M059J (cell line): ENCODE measurements around the gene RBM15. TPM values are rescaled to one million over a fixed set of nuclear protein-coding genes. Genes with fewer than 3 reads are reported as not detected.

Source experiments
- DNase-seq: peaks from one replicate; pipeline ENCODE4 v3.0.0-alpha.2; 2012; ENCODE audit warnings: low read depth
- total RNA-seq: library from RNA; depleted of rRNA; stranded (reverse); fragments of >200 nt; shearing (Covaris generic); gene quantifications from 2 replicates; pipeline ENCODE4 v1.2.3, GENCODE V29; 2014; rRNA removed

The RBM15 gene, protein sequence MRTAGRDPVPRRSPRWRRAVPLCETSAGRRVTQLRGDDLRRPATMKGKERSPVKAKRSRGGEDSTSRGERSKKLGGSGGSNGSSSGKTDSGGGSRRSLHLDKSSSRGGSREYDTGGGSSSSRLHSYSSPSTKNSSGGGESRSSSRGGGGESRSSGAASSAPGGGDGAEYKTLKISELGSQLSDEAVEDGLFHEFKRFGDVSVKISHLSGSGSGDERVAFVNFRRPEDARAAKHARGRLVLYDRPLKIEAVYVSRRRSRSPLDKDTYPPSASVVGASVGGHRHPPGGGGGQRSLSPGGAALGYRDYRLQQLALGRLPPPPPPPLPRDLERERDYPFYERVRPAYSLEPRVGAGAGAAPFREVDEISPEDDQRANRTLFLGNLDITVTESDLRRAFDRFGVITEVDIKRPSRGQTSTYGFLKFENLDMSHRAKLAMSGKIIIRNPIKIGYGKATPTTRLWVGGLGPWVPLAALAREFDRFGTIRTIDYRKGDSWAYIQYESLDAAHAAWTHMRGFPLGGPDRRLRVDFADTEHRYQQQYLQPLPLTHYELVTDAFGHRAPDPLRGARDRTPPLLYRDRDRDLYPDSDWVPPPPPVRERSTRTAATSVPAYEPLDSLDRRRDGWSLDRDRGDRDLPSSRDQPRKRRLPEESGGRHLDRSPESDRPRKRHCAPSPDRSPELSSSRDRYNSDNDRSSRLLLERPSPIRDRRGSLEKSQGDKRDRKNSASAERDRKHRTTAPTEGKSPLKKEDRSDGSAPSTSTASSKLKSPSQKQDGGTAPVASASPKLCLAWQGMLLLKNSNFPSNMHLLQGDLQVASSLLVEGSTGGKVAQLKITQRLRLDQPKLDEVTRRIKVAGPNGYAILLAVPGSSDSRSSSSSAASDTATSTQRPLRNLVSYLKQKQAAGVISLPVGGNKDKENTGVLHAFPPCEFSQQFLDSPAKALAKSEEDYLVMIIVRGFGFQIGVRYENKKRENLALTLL
- 20.9 and 35.8 TPM in 2 replicates for total RNA-seq

DNA sequence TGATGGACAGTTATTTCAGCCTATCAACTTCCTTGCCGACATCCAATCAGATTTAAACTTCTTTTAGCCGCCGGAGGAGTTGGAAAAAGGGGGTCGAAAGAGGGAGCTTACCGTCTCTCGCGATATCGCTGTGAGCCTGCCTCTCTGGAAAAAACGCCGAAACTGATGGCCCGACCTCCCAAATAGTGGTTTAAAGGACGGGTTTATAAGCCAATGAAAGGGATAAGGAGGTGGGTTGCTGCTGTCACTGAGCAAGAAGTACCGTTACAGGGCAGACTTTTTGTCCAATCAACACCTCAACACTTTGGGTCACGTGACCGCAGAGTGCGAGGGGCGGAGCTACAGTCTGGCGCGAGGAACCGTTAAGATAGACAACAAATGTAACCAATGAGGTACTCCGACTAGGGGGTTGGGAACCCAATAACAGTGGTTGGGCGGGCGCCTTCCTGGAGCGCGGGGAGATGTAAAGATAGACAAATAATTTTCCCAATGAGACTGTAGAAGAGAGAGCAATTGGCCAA lies at the start of gene RBM15:
TSS of gene RBM15 (plus strand) at position 492 of the 521 bp plus-strand sequence. CDS start at position 521, 29 bp downstream.
- peak; percentile 100 for DNase-seq

DNA sequence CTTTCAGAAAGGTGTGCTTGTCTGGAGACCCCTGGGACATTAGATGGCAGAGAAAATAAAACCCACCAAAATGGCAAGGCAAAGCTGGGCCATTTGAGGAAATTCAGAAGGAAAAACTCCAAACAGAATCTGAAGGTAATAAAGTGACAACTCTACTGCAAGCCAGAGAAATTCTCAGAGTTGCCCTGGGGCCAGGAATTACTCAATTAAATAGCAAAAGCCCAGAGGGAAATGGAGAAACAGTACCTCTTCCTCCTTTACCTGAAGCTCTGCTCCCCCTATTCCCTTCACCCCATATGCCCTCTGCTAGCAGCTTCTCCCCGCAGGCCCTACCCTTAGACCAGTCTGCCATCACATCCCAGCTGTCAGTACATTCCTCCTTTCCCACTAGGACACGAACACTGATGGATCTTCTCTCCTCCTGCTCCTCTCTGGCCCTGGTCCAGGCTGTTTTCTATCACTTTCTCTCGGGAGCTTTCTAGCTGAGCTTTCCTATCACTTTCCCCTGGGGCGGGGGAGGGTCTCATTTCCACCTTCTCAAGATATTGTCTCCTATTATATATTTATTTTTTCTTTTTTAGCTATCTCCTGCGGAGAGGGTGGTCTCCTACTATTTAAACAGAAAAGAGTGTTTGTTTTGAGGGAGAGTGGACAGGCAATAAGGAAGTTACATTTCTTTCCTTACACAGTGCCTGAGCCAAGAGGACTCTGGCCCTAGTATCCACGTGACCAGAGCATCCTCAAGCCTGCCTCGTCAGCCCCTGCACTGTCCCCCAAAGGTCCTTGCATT lies 47.7 kb upstream of the RBM15 start:
- DNase-seq, result peak; percentile 22

DNA sequence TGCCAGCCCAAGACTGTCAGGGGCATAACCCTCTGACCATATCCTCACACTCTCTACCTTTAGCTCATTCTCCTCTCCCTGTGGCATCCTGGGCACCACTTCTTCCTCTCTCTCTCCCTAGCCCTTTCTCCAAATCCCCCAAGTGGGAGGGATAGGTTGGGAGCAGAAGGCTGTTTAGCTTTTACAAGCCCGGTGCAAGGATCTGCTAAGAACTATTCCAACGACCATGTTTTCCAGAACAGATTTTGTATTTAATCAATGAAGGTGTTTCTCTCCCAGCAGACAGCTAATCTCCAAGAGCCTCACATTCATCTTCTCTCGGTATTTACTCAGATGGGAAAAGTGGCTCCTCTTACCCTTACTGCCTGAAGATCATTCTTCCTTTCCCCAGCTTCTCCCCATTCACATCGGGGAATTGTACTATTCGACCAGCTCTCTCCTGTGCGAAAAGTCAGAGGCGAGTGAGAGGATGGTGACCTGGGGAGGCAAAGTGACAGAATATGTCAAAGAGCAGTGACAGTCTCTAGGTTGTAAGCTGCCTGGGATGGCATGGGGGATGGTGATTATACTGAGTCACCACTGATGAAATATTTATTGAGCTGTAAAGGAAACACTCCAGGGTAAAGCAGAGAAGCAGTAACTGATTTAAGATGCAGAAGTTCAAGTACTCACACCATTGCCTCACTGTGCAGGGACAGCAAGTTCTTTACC lies 47.0 kb upstream of the RBM15 start:
- DNase-seq, result peak; percentile 54

DNA sequence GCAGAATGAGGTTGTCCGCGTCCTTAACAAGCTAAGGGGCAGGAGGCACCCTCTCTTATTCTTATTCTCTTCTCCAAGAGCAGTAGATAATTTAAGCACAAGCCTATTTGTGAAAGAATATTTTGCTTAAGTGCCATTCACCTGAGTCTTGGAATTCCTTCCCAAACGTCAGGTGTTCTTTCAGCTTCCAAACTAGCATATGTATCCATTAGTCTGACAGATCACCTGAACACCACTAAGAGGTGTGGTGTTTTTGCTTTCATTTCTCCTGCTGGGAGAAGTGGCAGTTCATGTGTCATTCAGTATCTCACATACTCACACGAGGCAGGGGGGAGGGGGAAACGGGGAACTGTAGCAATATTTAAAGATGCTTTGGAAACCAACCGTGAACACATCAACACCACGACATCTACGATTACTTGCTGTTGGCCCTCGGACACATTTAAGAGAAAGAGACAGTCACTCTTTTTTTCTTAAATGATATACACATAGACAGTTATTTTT lies 45.5 kb upstream of the RBM15 start:
- DNase-seq, result no peak

DNA sequence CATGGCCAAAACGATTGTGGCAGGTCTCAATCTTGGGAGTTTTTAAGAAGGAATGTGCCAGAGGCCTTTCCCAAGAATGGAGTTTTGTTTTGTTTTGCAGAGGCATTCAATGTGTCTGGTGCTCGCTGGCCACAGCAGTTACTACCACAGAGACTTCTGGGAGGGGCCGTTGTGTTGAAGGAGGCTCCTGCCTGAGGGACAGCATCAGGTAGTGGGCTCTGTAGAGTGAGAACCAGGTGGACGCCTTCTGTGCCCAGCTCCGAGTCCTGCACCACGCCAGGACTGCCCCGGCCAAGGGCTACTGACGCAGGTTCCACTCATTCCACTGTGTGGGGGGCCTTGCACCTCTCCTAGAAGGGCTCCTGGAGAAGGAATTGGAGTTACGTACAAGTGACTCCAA lies 44.9 kb upstream of the RBM15 start:
- DNase-seq, result no peak

DNA sequence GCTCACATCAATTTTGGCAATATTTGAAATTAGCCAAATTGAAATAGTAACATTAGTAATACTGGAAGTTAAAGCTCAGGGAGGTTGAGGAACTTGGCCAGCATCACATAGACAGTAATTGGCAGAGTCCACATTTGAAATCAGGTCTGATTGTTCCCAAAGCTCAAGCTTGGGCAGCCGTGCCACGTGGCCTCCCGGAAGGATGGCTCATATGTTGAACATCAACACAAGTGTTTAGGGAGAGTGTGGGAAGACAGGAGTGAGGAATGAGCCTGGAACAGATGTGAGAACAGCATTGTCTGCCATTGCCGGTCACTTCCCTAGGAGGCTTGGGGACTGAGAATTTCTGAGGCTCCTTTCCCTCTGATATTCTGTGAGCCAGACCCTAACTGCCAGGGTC lies 40.2 kb upstream of the RBM15 start:
- no peak for DNase-seq

DNA sequence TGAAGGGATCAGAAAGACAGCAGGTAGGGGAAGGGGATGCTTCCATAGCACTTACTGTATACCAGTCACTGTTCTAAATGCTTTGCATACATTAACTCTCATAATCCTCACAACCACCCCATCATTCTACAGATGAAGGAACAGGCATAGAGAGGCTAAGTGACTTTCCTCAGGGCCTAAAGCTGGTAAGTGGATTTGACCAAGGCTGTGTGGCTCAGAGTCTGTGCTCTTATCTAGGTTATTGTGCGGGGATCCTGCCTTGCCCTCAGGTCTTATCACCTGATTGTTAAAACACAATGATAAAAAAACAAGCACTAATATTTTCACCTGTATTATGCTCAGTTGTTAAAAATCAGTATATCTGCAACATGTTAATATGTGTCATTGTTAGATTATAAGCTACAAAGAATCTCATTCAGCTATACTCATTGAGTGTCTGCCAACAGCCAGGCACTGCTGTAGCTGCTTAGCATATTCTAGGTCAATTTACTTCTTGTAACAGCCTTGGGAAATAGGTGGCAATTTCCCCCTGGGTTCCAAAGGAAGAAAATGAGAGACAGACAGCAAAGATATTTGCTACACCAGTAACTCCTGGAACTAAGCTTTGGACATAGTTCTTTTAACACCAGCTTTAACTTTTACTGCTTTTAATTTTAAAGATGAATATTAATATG lies 38.6 kb upstream of the RBM15 start:
- DNase-seq, result no peak

DNA sequence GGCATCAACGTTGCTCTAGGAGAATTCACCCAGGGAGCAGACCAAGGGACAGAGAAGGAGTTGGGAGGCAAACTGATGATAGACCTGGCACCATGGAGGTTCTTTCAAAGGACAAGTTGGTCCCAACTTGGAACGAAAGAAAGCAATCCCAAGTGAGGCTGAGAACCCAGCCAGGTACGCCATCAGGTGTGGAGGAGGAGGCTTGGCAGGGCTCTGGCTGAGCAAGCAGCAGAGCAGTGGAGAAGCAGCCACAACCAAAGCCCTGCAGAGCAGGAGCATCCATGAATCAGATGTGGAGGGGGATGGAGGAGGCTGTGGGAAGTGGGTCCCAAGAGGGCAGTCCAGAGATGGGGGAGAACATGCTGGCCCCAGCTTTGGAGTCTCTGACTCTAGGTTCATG lies 36.3 kb upstream of the RBM15 start:
- DNase-seq, result no peak

DNA sequence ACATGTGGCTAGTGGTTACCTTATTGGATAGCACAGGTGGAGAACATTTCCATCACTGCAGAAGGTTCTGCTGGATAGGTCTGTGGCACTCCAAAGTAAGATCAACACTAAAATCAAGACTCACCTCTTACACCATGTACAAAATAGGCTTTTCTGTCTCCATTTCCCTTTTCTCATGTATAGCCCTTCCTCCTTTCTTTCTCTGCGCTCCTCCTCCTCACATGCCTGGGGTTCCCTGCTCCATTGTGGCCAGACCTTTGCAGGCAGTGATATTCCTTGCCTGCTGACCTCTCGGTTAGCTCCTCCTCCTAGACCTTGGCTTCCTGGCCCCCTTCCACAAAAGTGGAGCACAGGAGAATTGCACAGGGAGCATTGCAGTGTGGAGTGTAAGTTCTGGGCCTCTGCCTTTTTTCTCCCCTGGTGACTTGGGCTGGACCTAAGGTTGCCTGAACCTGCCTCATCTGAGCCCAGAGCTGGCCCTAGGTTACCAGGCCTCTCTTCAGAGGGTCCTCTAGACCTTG lies 33.2 kb upstream of the RBM15 start:
- DNase-seq, result no peak

DNA sequence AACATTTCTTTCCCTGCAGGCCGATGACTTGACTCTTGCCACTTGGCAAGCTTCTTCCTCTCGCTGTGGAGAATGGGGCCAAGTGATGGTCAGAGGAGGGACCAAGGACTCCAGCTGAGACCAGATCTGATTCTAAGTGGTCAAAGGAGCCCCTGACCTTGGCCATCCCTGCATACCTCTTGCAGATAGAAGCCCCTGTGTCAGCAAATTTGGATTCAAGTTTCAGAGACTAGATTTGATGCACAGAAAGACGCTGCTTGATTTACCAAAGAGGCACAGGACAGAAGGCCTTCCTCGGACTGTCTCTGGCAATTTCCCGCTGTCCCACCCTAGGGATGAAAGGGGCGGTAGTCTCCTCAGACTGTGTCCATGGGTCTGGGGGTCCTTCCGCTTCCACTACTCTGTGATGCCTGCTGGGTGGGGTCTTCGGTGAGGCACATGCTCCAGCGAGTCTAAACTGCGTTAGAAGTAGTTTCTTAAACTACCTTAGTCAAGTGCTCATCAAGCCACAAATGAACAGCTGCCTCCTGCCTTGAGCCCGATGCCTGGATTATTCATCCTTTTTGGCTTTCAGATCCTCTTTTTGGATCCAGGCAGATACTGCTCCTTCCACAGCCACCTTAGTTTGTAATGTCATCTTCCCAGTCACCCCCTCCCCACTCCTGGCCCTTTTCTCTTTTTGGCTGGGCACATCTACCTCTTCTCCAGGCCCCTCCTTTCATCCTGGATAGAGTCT lies 31.8 kb upstream of the RBM15 start:
- no peak for DNase-seq

DNA sequence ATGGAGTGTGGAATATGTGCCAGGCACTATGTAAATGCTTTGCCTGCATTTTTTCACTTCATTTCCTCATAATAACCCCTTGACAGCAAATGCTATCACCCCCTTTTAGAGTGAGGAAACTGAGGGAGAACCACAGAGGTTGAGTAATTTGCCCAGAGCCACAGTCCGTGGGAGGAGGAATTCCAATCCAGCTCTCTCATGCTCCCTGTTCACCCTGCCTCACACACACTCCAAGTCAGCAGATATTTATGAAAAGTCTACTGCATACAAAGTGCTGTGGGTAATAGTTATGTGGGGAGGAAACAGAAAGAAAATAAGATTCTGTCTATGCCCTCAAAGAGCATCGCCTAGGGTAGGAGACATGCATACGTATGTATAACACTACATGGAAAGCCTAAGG lies 30.9 kb upstream of the RBM15 start:
- DNase-seq, result peak; percentile 46

DNA sequence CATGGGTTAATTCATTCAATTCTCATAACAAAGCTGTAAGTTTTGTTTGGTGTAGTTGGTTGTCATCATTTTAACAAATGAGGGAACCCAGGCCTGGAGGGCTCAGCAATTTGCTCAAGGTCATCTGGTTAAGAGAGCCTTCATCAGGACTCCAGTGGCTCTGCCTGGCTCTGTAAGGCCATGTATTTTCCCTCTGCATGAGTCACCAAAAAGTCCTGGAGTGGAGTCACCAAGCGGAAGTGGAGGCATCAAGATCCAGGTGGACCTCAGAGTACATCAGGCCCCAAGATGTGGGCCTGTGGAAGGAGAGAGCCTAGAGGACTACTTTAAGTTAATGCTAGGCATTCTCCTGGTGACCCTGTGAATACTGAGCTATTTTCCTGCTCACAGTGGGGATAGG lies 30.0 kb upstream of the RBM15 start:
- peak; percentile 55 for DNase-seq

DNA sequence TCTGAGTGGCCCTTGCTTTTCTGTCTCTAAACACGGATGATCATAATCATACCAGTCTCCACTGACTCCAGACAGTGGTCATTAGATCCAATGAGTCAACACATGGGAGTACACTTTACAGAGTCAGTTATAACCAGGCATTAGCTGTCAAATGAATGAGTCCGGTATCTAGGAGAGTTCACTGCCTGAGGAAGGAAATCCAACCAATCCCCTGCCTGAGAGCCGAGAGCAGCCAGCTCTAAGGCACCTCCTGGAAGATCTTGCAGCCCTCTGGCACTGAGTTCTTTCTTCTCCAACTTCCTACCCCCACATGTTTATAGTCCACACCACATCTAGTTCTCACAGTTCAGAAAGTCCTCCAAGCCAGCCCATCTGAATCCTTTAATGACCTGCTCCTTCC lies 29.4 kb upstream of the RBM15 start:
- DNase-seq, result peak; percentile 79

DNA sequence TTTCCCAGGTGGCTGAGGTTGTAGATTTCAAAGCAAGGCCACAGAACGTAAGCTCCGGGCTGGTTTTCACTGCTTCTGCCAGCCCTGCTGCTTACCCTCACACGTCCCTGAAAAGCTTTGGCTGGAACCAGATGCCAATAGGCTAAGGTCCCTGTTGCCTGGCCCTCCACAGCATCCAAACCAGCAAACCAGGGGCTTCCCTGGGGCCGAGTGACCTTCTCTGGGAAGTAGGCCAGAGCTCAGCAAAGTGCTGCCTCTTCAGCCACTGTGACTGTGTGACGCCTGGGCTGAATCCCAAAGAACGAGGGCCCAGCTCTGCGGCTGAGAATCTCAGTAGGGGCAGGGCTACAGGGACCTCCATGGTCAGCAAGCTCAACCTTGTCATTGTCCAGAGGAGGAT lies 28.9 kb upstream of the RBM15 start:
- DNase-seq, result no peak

DNA sequence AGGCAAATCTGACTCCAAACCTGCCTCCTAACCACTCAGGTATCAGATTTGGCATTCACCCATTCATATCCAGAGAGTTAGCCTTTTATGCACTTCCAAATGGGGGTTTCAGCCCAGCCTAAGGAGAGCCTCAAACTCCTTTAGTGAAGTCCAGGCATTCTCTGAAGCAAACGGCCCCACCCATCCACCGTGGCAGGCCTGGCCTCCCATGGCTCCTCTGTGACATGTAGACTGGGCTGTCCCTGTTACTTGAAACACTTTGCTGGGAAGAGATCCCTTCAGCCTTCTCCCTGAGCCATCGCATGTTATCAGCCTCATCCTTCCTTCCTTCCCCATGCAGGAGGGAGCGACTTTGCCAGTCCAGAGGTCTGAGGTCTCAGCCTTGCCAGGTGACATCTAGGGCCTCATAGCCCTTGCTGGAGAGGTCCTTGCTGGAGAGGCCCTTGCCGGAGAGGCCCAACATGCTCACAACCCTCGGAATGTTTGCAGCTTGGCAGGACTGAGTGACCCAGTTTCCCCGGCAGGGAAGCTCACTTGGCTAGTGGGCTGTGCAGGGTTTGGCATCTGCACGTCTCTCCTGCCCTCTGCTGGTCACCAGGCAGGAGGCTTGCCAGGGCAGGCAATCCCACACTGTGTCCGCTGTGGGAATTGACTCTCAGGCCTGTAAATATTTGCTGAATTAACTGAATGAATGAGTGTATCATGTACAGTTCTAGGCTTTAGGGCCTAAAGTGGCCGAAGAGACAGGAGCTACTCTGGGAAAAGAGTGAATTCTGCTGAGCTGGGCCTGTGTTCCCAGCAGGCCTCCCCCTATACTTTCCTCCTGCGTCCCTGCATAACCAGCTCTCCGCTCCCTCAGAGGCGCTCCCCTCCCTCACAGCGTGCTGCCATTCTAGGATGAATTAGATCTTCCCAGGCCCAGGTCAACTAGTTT lies 26.7 kb upstream of the RBM15 start:
- DNase-seq, result peak; percentile 61

DNA sequence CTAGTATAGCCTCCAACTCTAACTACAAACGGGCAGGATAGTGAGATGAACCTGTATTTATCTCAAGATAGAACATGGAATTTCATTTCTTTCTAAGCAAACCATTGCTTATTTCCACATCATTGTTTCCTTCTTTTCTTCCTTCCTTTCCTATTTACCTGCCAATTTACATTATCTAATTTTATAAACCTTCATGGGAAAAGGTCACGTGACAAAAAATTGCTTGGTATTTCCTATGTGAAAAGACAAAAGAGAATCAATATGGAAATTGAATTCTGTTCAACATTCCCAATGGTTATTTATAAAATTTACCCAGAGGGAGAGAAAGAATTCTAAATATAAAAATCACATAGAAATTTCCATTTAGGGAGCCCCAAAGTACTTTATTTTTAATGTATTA lies 22.4 kb upstream of the RBM15 start:
- DNase-seq, result no peak

DNA sequence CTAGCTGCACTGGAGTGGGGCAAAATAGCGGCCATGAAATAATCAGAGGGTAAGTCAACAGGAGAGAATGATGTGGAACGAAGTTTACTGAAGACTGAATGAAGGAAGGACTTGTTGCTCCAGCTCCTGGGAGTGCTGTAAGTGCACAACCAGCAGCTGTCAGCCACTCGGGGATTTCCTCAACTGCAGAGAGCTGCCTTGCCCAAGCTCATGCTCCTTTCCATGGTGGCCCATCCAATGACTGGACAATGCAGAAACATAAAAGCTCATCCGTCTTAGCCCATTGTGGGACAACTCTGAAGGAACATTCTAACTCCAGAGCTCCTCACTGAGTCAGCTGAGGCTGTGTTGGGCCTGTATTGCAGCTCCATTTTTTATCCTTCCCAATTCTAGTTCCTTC lies 21.1 kb upstream of the RBM15 start:
- no peak for DNase-seq
